ENCODE measurements around the gene DCDC1.

The DCDC1 gene

GRCh38 chr11:31369348-31370329 is at the start of gene DCDC1, which contains the start of gene DNAJC24:
Gene DCDC1 (minus strand): TSS chr11:31369739. CDS start chr11:31328280, 41,459 bp downstream.
Gene DNAJC24 (plus strand): TSS chr11:31369860. CDS start chr11:31370749, 889 bp downstream.
- peak; percentile 82 for DNase-seq

DNA sequence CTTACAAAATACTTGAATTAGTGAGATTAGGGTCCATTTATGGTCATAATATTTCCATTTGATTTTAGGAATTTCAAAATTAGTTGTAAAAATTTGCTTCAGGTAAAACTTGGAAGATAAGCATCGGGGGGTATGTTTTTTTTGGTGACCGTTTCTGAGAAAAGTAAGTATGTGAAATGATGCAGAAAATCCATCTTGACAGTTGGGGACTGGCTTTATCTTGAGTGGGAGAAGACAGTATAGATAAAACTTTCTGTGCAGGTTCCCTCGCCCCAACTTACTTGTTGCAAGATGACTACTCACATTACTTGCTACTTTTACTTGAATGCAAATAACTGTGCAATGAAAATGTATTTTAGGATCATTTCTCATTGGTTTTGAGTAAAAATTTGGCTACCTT is 49.6 kb upstream of the DCDC1 start:
- no peak for DNase-seq

GRCh38 chr11:31417816-31418215 is 48.3 kb upstream of the DCDC1 start:
- no peak for DNase-seq

DNA sequence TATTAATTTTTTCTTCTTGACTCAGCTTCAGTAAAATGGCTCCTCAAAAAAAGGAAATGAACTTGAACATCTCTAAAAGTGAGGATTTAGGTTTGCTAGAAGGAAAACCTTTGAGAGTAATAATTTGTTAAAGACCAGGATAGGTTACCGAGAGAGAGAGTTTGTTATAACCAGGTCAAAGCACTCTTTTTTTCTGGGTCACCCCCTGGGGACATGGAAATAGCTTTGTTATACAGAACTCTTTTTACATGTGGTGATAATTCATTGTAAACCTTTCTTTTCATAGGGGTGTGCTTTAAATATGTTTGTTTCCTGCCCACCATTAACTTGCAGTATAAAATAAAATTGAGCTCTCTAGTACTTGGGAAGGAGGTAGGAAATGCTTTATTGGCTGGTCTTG is 47.8 kb upstream of the DCDC1 start:
- no peak for DNase-seq

DNA sequence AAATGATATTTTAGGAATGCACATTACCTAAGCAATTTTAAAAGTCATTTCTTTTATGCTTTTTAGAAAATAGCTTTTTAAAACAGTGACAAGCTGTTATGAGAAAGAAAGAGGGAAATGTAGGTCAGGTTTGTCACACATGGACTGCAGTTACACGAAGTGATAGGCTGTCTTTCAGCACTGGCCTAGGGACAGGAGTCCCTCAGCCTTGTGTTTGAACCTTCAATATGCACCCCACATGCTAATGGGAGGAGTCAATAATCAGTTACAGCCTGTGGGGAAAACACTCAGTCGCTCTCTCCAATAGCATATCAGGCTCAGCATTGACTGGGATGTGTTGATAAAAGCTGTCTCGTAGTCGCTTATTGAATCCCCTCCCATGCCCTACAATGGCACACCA is 45.9 kb upstream of the DCDC1 start:
- DNase-seq, result no peak

GRCh38 chr11:31414338-31414737 is 44.8 kb upstream of the DCDC1 start:
- no peak for DNase-seq

DNA sequence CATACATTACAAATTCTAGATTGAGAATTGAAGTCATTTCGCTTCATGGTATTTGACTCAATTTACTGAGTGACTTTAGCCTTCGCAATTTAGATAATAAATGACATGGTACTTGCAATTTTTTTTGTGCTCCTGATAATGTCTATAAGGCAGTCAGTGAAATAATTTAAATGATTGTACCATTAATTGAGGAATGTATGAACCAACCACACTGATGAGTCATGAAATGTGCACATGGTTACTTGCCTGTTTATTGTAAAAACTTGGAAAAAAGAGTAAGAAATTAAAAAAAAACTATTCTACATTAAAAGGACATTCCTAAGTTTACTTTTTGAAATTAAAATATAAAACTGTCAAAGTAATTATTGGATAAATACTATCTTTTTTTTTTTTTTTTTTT is 43.4 kb upstream of the DCDC1 start:
- no peak for DNase-seq

- DNase-seq, result no peak
These were observed 38.7 kb upstream of the DCDC1 start for GRCh38 chr11:31408201-31408600.

DNA sequence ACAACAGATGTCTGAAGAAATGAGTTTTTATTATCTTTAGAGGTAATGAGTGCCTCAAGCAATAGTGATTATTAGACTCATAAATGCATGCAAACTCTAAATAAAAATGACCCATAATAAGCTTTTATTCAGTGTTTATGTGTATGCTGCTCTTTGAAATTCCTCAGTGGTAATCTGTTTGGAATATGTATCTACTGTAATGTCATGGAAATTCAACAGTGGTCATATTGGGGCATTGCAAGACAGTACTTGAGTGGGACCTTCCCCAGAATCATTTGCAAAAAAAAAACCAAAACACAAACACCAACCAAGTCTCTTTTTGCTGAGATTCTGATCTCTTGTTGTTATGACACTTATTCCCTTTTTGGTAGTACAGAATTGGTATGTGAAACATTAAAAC is 35.1 kb upstream of the DCDC1 start:
- no peak for DNase-seq

- DNase-seq, result no peak
These were observed 27.8 kb upstream of the DCDC1 start for GRCh38 chr11:31397239-31397834.

GRCh38 chr11:31387379-31387778 is 17.8 kb upstream of the DCDC1 start:
- no peak for DNase-seq

GRCh38 chr11:31383116-31383515 is 13.6 kb upstream of the DCDC1 start:
- DNase-seq, result no peak

DNA sequence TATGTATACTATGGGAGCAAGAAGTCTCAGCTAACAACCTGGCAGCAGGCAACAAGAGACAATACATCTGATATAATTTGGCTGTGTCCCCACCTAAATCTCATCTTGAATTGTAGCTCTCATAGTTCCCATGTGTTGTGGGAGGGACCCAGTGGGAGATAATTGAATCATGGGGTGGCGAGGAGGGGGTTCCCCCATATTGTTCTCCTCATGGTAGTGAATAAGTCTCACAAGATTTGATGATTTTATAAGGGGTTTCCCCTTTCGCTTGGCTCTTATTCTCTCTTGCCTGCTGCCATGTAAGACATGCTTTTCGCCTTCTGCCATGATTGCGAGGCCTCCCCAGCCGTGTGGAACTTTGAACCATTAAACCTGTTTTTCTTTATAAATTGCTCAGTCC is 6.3 kb upstream of the DCDC1 start:
- DNase-seq, result no peak

DNA sequence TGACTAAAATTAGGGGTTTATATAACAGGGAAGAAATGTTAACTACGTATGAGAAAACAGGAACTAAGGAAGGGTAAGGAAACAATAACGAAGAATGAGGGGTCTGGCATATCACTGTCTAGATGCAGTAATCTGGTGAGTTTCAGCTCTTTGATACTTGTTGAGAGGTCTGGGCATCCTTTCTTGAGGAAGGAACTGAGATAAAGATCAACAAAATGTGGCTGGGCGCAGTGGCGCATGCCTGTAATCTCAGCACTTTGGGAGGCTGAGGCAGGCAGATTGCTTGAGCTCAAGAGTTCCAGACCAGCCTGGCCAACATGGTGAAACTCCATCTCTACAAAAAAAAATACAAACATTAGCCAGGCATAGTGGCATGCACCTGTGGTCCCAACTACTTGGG is 2.7 kb downstream of the DCDC1 start:
- no peak for DNase-seq

DNA sequence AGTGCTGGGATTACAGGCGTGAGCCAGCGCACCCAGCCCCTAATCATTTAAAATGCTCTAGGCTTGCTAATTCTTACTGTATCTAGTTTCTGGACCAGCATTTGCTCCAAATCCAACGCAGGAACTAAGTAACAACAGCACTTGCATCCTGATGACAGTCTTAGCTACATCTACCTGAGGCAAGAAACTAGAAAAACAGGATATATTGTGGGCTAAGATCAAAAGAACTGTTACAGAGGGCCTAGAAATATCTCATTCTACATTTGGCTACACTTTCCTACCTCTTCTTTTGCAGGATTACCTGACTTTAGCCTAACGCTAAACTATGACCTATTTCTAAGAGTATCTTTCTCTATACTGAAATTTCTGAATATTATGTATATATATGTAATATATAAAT is 7.8 kb downstream of the DCDC1 start:
- DNase-seq, result no peak

- no peak for DNase-seq
These were observed 13.7 kb downstream of the DCDC1 start for GRCh38 chr11:31355817-31356216.

- DNase-seq, result peak; percentile 11
These were observed 14.4 kb downstream of the DCDC1 start for GRCh38 chr11:31355131-31355530.

GRCh38 chr11:31351168-31351567 is 18.4 kb downstream of the DCDC1 start:
- no peak for DNase-seq

- DNase-seq, result no peak
These were observed 28.5 kb downstream of the DCDC1 start for GRCh38 chr11:31340903-31341572.

DNA sequence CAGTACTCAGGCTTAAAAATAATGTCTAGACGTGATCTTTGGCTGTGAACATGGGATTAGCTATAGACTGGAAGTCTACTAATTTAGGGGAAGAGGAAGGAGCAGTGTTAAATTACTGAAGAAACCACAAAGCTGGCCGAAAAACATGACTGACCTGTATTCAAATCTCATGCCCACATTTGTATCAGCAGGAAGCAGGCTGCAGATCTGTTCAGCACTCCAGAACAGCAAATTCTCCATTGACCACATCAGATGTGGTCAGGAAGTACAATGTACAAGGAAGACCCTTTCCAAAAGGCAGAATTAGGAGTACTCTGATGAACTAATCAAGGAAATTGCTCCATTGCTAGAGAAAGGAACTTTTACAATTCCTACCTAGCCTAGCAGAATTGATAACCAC is 31.7 kb downstream of the DCDC1 start:
- DNase-seq, result no peak

GRCh38 chr11:31328697-31329096 is 40.8 kb downstream of the DCDC1 start:
- no peak for DNase-seq

- no peak for DNase-seq
These were observed 42.1 kb downstream of the DCDC1 start for GRCh38 chr11:31327417-31327816.

DNA sequence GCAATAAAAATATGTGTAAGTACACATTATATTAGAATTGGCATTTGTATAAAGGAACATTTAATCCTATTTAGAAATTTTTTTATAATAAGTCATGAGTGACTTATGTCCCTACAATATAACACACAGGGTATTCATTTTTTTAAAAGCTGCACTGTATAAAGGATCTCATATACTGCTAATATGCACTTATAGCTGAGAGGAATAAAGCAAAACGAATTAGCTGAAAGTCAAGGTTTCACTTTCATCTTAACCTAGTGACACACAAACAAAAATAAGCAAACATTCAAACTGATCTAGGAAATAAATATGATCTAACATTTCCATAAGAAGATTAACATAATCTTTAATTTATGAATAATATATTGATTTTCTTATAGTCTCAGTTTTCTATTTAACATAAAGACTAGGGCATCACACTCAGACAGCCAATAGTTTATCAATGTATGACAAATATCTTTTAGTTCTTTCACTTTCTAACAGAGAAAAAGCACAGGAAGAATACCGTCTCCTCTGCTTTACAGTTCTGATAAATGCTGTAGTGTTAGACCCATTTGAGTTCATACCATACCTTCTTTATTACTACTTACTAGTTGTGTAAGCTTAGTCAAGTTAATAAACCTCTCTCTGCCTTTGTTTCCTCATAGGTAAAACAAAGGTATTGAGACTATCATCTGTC is 42.9 kb downstream of the DCDC1 start:
- no peak for DNase-seq

Measured in NCI-H2107 (cell line).